ENCODE data around the gene UBE2L5. TPM values are rescaled to one million over a fixed set of nuclear protein-coding genes. Genes with fewer than 3 reads are reported as not detected.

The UBE2L5 gene
- total and polyA plus RNA-seq, 2 of the 8 experiments (the other 6 are each of a cell fraction or from before 2014, with no cell fraction given) = not detected

GRCh38 chr13:30465343-30465592 is 43.0 kb downstream of the UBE2L5 start:
- H2BK15ac ChIP-seq (ENCODE audit: low read length) = no peak overlapping the region
- no peak for FAIRE-seq
- no peak overlapping the region for H3K18ac ChIP-seq (ENCODE audit: extremely low read depth, low read length)
- peaks cover 1% of the 10 kb centered on the region for H3K23me2 ChIP-seq (ENCODE audit: low read depth, low read length)
- H3K27me3 ChIP-seq (replicated peaks in 1 of 4; ENCODE audit: control insufficient read depth in 3 of 4, extremely low read depth in 1 of 4, insufficient read depth in 3 of 4, low read length in 3 of 4) = no peaks in the 10 kb centered on the region
- no peak overlapping the region for H3K4ac ChIP-seq (replicated peaks; ENCODE audit: insufficient read length, low read depth, low read length)
- H3K14ac ChIP-seq (ENCODE audit: insufficient read length) = no peak overlapping the region
- H3K4me1 ChIP-seq (replicated peaks in 1 of 4; ENCODE audit: control insufficient read depth in 3 of 4, insufficient read depth in 4 of 4, low read length in 3 of 4) = peaks cover 0 to 3% (median 3%) of the 10 kb centered on the region in 4 experiments; a peak in 4 of 7 replicates
- no peaks in the 10 kb centered on the region for H3K79me1 ChIP-seq (ENCODE audit: low read depth, low read length)
- no peaks in the 10 kb centered on the region for H3K9me3 ChIP-seq (ENCODE audit: insufficient read depth in 2 of 2, low read depth in 1 of 2, low read length in 1 of 2)
- H3K9ac ChIP-seq (replicated peaks in 1 of 4; ENCODE audit: extremely low read depth in 1 of 4, low read depth in 3 of 4, low read length in 3 of 4) = peak overlapping the region; percentile 89 to 100 (median 94); a peak in 6 of 7 replicates
- H2BK20ac ChIP-seq (ENCODE audit: low read length) = no peak overlapping the region
- POLR2A ChIA-PET (ENCODE audit: partially characterized antibody) = interaction anchor here (0.9 to 3.7 kb wide), 23 partner anchors 9 to 158 kb away, joined by 3 to 53 read pairs (median 4); partner anchors contain the start of genes KATNAL1 and USPL1
- peaks cover 0 to 11% of the 10 kb centered on the region in 2 experiments for H4K20me1 ChIP-seq (replicated peaks in 1 of 2; ENCODE audit: control insufficient read depth in 1 of 2, insufficient read depth in 2 of 2, low read length in 2 of 2)
- WGBS, 2 experiments (ENCODE audit: extremely low coverage in 1 of 2, insufficient coverage in 1 of 2, insufficient read length in 1 of 2, insufficient replicate concordance in 2 of 2, low coverage in 1 of 2, low lambda C conversion rate in 2 of 2, missing lambda C conversion rate in 1 of 2) = 0% methylated on average over 9 of the region's 41 CpGs; no CpG with 5 or more reads in 1 of the 2 experiments
- H3K27ac ChIP-seq (ENCODE audit: low read depth, low read length) = peak overlapping the region; percentile 98
- peaks cover 4 to 27% (median 22%) of the 10 kb centered on the region in 4 experiments for H3K36me3 ChIP-seq (ENCODE audit: control insufficient read depth in 2 of 4, insufficient read depth in 4 of 4, low read length in 3 of 4)
- peak overlapping the region in 1 of 2 experiments; percentile 33; a peak in 2 of 4 replicates for H3K4me2 ChIP-seq (ENCODE audit: insufficient read depth in 1 of 2, low read depth in 2 of 2, low read length in 2 of 2)
- H2AK5ac ChIP-seq (ENCODE audit: low read depth, low read length) = no peak overlapping the region
- CTCF ChIA-PET (ENCODE audit: partially characterized antibody) = no interaction called here
- no peak overlapping the region for H4K91ac ChIP-seq (replicated peaks; ENCODE audit: insufficient read length, low read length)
- H3K79me2 ChIP-seq (ENCODE audit: control insufficient read depth in 1 of 2, insufficient read depth in 2 of 2, low read length in 2 of 2) = peaks cover 5 to 30% of the 10 kb centered on the region in 2 experiments
- no peak overlapping the region for H2AFZ ChIP-seq (ENCODE audit: low read length)
- H2BK5ac ChIP-seq (ENCODE audit: low read depth, low read length) = no peak overlapping the region
- no peak overlapping the region for H4K5ac ChIP-seq (ENCODE audit: insufficient read length, low read depth, low read length)
- peak overlapping the region; percentile 99; the same call in 1 of the 2 replicates for H4K8ac ChIP-seq (ENCODE audit: extremely low read depth, insufficient read depth, low read length)
- H2BK120ac ChIP-seq (replicated peaks; ENCODE audit: low read depth, low read length) = no peak overlapping the region
- no peak for DNase-seq (ENCODE audit: low read depth in 1 of 2, low spot score in 2 of 2)
- no peak overlapping the region for H2BK12ac ChIP-seq (ENCODE audit: low read depth, low read length)
- peak overlapping the region; percentile 65 to 96 (median 84) for H3K4me3 ChIP-seq (ENCODE audit: extremely low read depth in 1 of 4, insufficient read depth in 2 of 4, low read depth in 3 of 4, low read length in 4 of 4)
- no peak overlapping the region for H3K23ac ChIP-seq (ENCODE audit: insufficient read length)
- no peak overlapping the region for H3K56ac ChIP-seq (replicated peaks; ENCODE audit: insufficient read length, low read depth, low read length)
- no peak for TF ChIP-seq TCF12 (IDR thresholded peaks at IDR 0.05; ENCODE audit: low read depth, low read length)
- TF ChIP-seq KDM1A (IDR thresholded peaks at IDR 0.05; ENCODE audit: borderline replicate concordance, low read length) = no peak
- no peak for TF ChIP-seq JUN (IDR thresholded peaks at IDR 0.05; ENCODE audit: low read depth, low read length)
- TF ChIP-seq E2F6 (IDR thresholded peaks at IDR 0.05) = no peak
- no peak for TF ChIP-seq SIRT6 (IDR thresholded peaks at IDR 0.05; ENCODE audit: low read length)
- TF ChIP-seq BRCA1 (IDR thresholded peaks at IDR 0.05; ENCODE audit: low read depth, low read length) = no peak
- TF ChIP-seq, protein P1, sequence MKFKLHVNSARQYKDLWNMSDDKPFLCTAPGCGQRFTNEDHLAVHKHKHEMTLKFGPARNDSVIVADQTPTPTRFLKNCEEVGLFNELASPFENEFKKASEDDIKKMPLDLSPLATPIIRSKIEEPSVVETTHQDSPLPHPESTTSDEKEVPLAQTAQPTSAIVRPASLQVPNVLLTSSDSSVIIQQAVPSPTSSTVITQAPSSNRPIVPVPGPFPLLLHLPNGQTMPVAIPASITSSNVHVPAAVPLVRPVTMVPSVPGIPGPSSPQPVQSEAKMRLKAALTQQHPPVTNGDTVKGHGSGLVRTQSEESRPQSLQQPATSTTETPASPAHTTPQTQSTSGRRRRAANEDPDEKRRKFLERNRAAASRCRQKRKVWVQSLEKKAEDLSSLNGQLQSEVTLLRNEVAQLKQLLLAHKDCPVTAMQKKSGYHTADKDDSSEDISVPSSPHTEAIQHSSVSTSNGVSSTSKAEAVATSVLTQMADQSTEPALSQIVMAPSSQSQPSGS (IDR thresholded peaks at IDR 0.05; ENCODE audit: low read length) = no peak
- no peak for TF ChIP-seq SAP30 (IDR thresholded peaks at IDR 0.05; ENCODE audit: insufficient read depth, insufficient replicate concordance, low read length)
- TF ChIP-seq EZH2 (IDR thresholded peaks at IDR 0.05; ENCODE audit: low read depth, low read length, severe bottlenecking) = no peak
- TF ChIP-seq SP1 (IDR thresholded peaks at IDR 0.05; ENCODE audit: low read depth, low read length) = no peak
- no peak for TF ChIP-seq CTBP2 (IDR thresholded peaks at IDR 0.05; ENCODE audit: borderline replicate concordance, insufficient read depth, insufficient read length, low read length)
- TF ChIP-seq EP300 (IDR thresholded peaks at IDR 0.05; ENCODE audit: borderline replicate concordance in 1 of 2, low read depth in 2 of 2, low read length in 2 of 2) = no peak

Data from H1 (cell line).